HCT116 (cell line): ENCODE results near the gene SEMG1. TPM values are rescaled to one million over a fixed set of nuclear protein-coding genes. Genes with fewer than 3 reads are reported as not detected.

Source experiments
- ATAC-seq: fragments of 200-7000 bp; cut with Tn5 transposase; 2 replicates; pipeline ENCODE4 v1.9.1; 2020; ENCODE audit warnings: mild to moderate bottlenecking, moderate library complexity
- BruUV-seq: library from RNA; stranded (reverse); fragments of 400-500 nt; replicated peaks from 2 replicates; lab custom pipeline; 2021; lab: Mats Ljungman, UMichigan
- CTCF ChIA-PET: fragments of 300-600 bp; sonication (Branson Sonifier 250); formaldehyde crosslinking; loops from one replicate; lab custom pipeline; 2021; ENCODE audit warnings: antibody characterized with exemption; lab: Charles Lee
- POLR2A ChIA-PET: fragments of 300-600, 350-600 bp; sonication (Branson Sonifier 250); formaldehyde crosslinking; loops from one replicate; lab custom pipeline; 2021; ENCODE audit warnings: antibody characterized with exemption; lab: Charles Lee
- RAD21 ChIA-PET, 2 experiments: fragments of 300-600 bp; sonication (Branson Sonifier 250); formaldehyde crosslinking; loops; one replicate each; lab custom pipeline; 2023; ENCODE audit warnings: low total read pairs in 2 of 2; ENCODE audit not compliant: uncharacterized antibody in 2 of 2, unreplicated experiment in 2 of 2, low non-redundant PET in 1 of 2; lab: Charles Lee
- DNase-seq: peaks from one replicate; pipeline ENCODE4 v3.0.0-alpha.2; 2010; ENCODE audit warnings: low read depth, low spot score
- H2AFZ ChIP-seq: fragments of 200-600 bp; shearing (Covaris generic), sonication (generic); 2 replicates; pipeline ENCODE4 v1.6.1; 2017; ENCODE audit warnings: low read depth, mixed run types, mixed read lengths, antibody characterized with exemption, low read length; ENCODE audit not compliant: poor library complexity, severe bottlenecking
- H3K27ac ChIP-seq: 2 replicates; pipeline ENCODE4 v1.5.1; 2012; ENCODE audit warnings: low read depth, low read length
- H3K27me3 ChIP-seq: fragments of 200-600 bp; sonication (generic); 2 replicates; pipeline ENCODE4 v1.6.1; 2016; ENCODE audit warnings: mixed run types, low read length, mixed read lengths; ENCODE audit not compliant: insufficient read depth
- H3K36me3 ChIP-seq, 2 experiments: fragments of 200-500 bp in 1 of 2; fragments of 200-600 bp in 1 of 2; sonication (Bioruptor generic) in 1 of 2; sonication (generic) in 1 of 2; 2 replicates each; pipeline versions ENCODE4 v1.5.1 to v1.6.1; 2014 to 2016; ENCODE audit warnings: low read length in 2 of 2, inconsistent platforms in 1 of 2, mixed read lengths in 1 of 2, mixed run types in 1 of 2; ENCODE audit not compliant: insufficient read depth in 2 of 2, control insufficient read depth in 1 of 2
- H3K4me1 ChIP-seq, 2 experiments: fragments of 200-600 bp in 1 of 2; sonication (generic) in 1 of 2; 2 replicates each; pipeline versions ENCODE4 v1.5.1 to v1.6.1; 2012 to 2017; ENCODE audit warnings: low read length in 2 of 2, inconsistent platforms in 1 of 2, mild to moderate bottlenecking in 1 of 2, mixed read lengths in 1 of 2, mixed run types in 1 of 2, moderate library complexity in 1 of 2; ENCODE audit not compliant: insufficient read depth in 2 of 2, control insufficient read depth in 1 of 2
- H3K4me2 ChIP-seq: fragments of 200-600 bp; sonication (generic); 2 replicates; pipeline ENCODE4 v1.6.1; 2017; ENCODE audit warnings: mixed run types, low read length, mixed read lengths
- H3K4me3 ChIP-seq, 2 experiments: fragments of 200-600 bp in 1 of 2; sonication (generic) in 1 of 2; replicated peaks in 1 of 2; 2 replicates each; pipeline ENCODE4 v1.5.1; 2011 to 2016; ENCODE audit warnings: low read length in 2 of 2, control low read depth in 1 of 2, low read depth in 1 of 2, mild to moderate bottlenecking in 1 of 2, mixed read lengths in 1 of 2, mixed run types in 1 of 2
- H3K79me2 ChIP-seq: fragments of 200-600 bp; sonication (generic); 2 replicates; pipeline ENCODE4 v1.6.1; 2017; ENCODE audit warnings: mild to moderate bottlenecking, mixed run types, low read length, moderate library complexity, mixed read lengths; ENCODE audit not compliant: insufficient read depth
- H3K9ac ChIP-seq: fragments of 200-600 bp; sonication (generic); 2 replicates; pipeline ENCODE4 v1.6.1; 2016; ENCODE audit warnings: low read length, mixed read lengths
- H3K9me2 ChIP-seq: fragments of 200-600 bp; sonication (generic), shearing (Covaris generic); 2 replicates; pipeline ENCODE4 v1.6.1; 2017; ENCODE audit warnings: mixed run types, mild to moderate bottlenecking, moderate library complexity; ENCODE audit not compliant: insufficient read depth
- H3K9me3 ChIP-seq, 2 experiments: fragments of 200-500 bp in 1 of 2; fragments of 200-600 bp in 1 of 2; sonication (Bioruptor generic) in 1 of 2; sonication (generic) in 1 of 2; 2 replicates each; pipeline ENCODE4 v1.6.1; 2014 to 2017; ENCODE audit warnings: low read length in 2 of 2, mixed read lengths in 2 of 2, inconsistent platforms in 1 of 2, low read depth in 1 of 2, mild to moderate bottlenecking in 1 of 2, mixed run types in 1 of 2, moderate library complexity in 1 of 2; ENCODE audit not compliant: control insufficient read depth in 1 of 2, insufficient read depth in 1 of 2
- H4K20me1 ChIP-seq: fragments of 200-600 bp; sonication (generic), shearing (Covaris generic); 2 replicates; pipeline ENCODE4 v1.6.1; 2017; ENCODE audit warnings: mixed run types, mild to moderate bottlenecking, moderate library complexity; ENCODE audit not compliant: insufficient read depth
- ATF3 ChIP-seq: IDR thresholded peaks from 2 replicates; pipeline ENCODE4 v1.6.1; 2012
- CEBPB ChIP-seq: IDR thresholded peaks from 2 replicates; pipeline ENCODE4 v1.6.1; 2012; ENCODE audit warnings: low read depth
- CTCF ChIP-seq, 3 experiments: fragments of 200-600 bp in 1 of 3; sonication (generic) in 1 of 3; IDR thresholded peaks in 2 of 3; conservative IDR thresholded peaks in 1 of 3; 2 replicates each; pipeline ENCODE4 v1.5.1; 2012 to 2017; ENCODE audit warnings: low read depth in 2 of 3, low read length in 2 of 3, antibody characterized with exemption in 1 of 3, borderline replicate concordance in 1 of 3, control low read depth in 1 of 3, mild to moderate bottlenecking in 1 of 3, mixed read lengths in 1 of 3, mixed run types in 1 of 3, moderate library complexity in 1 of 3; ENCODE audit not compliant: insufficient read depth in 1 of 3
- EGR1 ChIP-seq: IDR thresholded peaks from 2 replicates; pipeline ENCODE4 v1.6.1; 2012; ENCODE audit warnings: low read depth
- ELF1 ChIP-seq: IDR thresholded peaks from 2 replicates; pipeline ENCODE4 v1.6.1; 2012; ENCODE audit warnings: low read depth, borderline replicate concordance
- EZH2 ChIP-seq: fragments of 200-600 bp; sonication (generic); IDR thresholded peaks from 2 replicates; pipeline ENCODE4 v1.6.1; 2017; ENCODE audit warnings: antibody characterized with exemption, mixed run types
- EZH2phosphoT487 ChIP-seq: fragments of 200-600 bp; IDR thresholded peaks from 2 replicates; pipeline ENCODE4 v1.6.1; 2018; ENCODE audit warnings: antibody characterized with exemption, borderline replicate concordance
- FOSL1 ChIP-seq: IDR thresholded peaks from 2 replicates; pipeline ENCODE4 v1.6.1; 2012; ENCODE audit warnings: low read depth
- JUND ChIP-seq: IDR thresholded peaks from 2 replicates; pipeline ENCODE4 v1.6.1; 2012
- MAX ChIP-seq: IDR thresholded peaks from 2 replicates; pipeline ENCODE4 v1.6.1; 2012
- POLR2A ChIP-seq: IDR thresholded peaks from 2 replicates; pipeline ENCODE4 v1.7.0; 2011; ENCODE audit warnings: borderline replicate concordance; ENCODE audit not compliant: insufficient read depth, insufficient read length; ENCODE audit errors: extremely low read depth
- RAD21 ChIP-seq: IDR thresholded peaks from 2 replicates; pipeline ENCODE4 v1.6.1; 2012; ENCODE audit warnings: low read depth, mild to moderate bottlenecking
- SIN3A ChIP-seq: IDR thresholded peaks from 2 replicates; pipeline ENCODE4 v1.6.1; 2012; ENCODE audit warnings: low read depth
- SRF ChIP-seq: IDR thresholded peaks from 2 replicates; pipeline ENCODE4 v1.6.1; 2012; ENCODE audit warnings: low read depth
- TCF7L2 ChIP-seq: IDR thresholded peaks from 2 replicates; pipeline ENCODE4 v1.7.0; 2011; ENCODE audit warnings: borderline replicate concordance, inconsistent platforms; ENCODE audit not compliant: insufficient read depth, insufficient read length; ENCODE audit errors: extremely low read depth
- YY1 ChIP-seq: IDR thresholded peaks from 2 replicates; pipeline ENCODE4 v1.6.1; 2011; ENCODE audit warnings: low read length, low read depth, moderate library complexity, mild to moderate bottlenecking; ENCODE audit not compliant: insufficient replicate concordance; ENCODE audit errors: extremely low read depth
- ZBTB33 ChIP-seq: IDR thresholded peaks from 2 replicates; pipeline ENCODE4 v1.6.1; 2011; ENCODE audit warnings: mild to moderate bottlenecking, low read length, moderate library complexity; ENCODE audit not compliant: insufficient replicate concordance; ENCODE audit errors: extremely low read depth
- ZFX ChIP-seq: fragments of 450-650 bp; IDR thresholded peaks from 2 replicates; pipeline ENCODE4 v1.6.1; 2017
- intact Hi-C: fragments of 100-400 bp; cut with micrococcal nuclease; formaldehyde crosslinking; loops from 2 replicates; pipeline ENCODE4 v1.10.0; 2022
- total RNA-seq: library from RNA; stranded (reverse); gene quantifications from one replicate; pipeline ENCODE4 v1.2.1, GENCODE V29; 2021; ENCODE audit not compliant: unreplicated experiment

Gene SEMG1
- total RNA-seq, 1 experiment from 2014 or later = not detected

GRCh38 chr20:45221076-45221475, 14.2 kb downstream of the SEMG1 start, which contains the start of gene SEMG2:
Gene SEMG2 (plus strand): TSS chr20:45221373. CDS start chr20:45221390, 17 bp downstream.
- ATAC-seq (no peak), DNase-seq (no peak)
- Histone ChIP-seq H3K9me3 (no peaks in the 10 kb centered on the region), H3K4me3 (no peak within 1 kb of the TSS), H3K36me3 (no peaks in the 10 kb centered on the region), H4K20me1 (no peaks in the 10 kb centered on the region), H3K79me2 (no peaks in the 10 kb centered on the region), H3K4me2 (no peak within 1 kb of the TSS), H3K27me3 (peaks cover 46% of the 10 kb centered on the region), H3K9ac (no peak within 1 kb of the TSS), H2AFZ (no peak within 1 kb of the TSS), H3K4me1 (no peaks in the 10 kb centered on the region), H3K27ac (no peak within 1 kb of the TSS), H3K9me2 (no peaks in the 10 kb centered on the region)
- ChIA-PET CTCF (interaction anchor here (0.8 kb wide), 1 partner anchor 9 kb away, joined by 3 read pairs; no protein-coding TSS in a partner anchor), POLR2A (no interaction called here), RAD21 (no interaction called here)
- BruUV-seq = no TSS peak
- intact Hi-C loops = loop anchor here (10.0 kb wide), 1 partner anchor 176 kb away; no protein-coding TSS in a partner anchor
- no peak for TF ChIP-seq RAD21

GRCh38 chr20:45223136-45223535, 16.3 kb downstream of the SEMG1 start:
- no peaks in the 10 kb centered on the region for H3K4me1 ChIP-seq
- ATAC-seq (no peak), DNase-seq (no peak)
- no peaks in the 10 kb centered on the region for H3K36me3 ChIP-seq
- BruUV-seq = no TSS peak
- H4K20me1 ChIP-seq = no peaks in the 10 kb centered on the region
- no peak overlapping the region for H3K4me3 ChIP-seq
- H3K79me2 ChIP-seq = no peaks in the 10 kb centered on the region
- H2AFZ ChIP-seq = no peak overlapping the region
- RAD21 ChIA-PET = no interaction called here
- H3K9me2 ChIP-seq = no peaks in the 10 kb centered on the region
- H3K9me3 ChIP-seq = no peaks in the 10 kb centered on the region
- H3K27me3 ChIP-seq = peaks cover 50% of the 10 kb centered on the region
- POLR2A ChIA-PET = no interaction called here
- H3K9ac ChIP-seq = no peak overlapping the region
- H3K4me2 ChIP-seq = no peak overlapping the region
- H3K27ac ChIP-seq = no peak overlapping the region
- CTCF ChIA-PET = no interaction called here
- intact Hi-C loops = loop anchor here (10.0 kb wide), 1 partner anchor 178 kb away; no protein-coding TSS in a partner anchor
- no peak for TF ChIP-seq SIN3A
- no peak for TF ChIP-seq FOSL1
- no peak for TF ChIP-seq ELF1
- TF ChIP-seq MAX = no peak
- no peak for TF ChIP-seq ATF3
- TF ChIP-seq RAD21 = no peak
- TF ChIP-seq TCF7L2 = no peak
- TF ChIP-seq JUND = no peak
- no peak for TF ChIP-seq EZH2phosphoT487
- TF ChIP-seq ZFX = no peak
- TF ChIP-seq SRF = no peak
- TF ChIP-seq YY1 = no peak
- TF ChIP-seq EGR1 = no peak
- no peak for TF ChIP-seq EZH2
- TF ChIP-seq CTCF (IDR thresholded peaks at IDR 0.05 in 2 of 3, conservative IDR thresholded peaks at IDR 0.05 in 1 of 3; ENCODE audit: borderline replicate concordance in 1 of 3, insufficient read depth in 1 of 3, low read depth in 2 of 3, low read length in 2 of 3) = no peak
- TF ChIP-seq ZBTB33 = no peak
- no peak for TF ChIP-seq CEBPB
- no peak for TF ChIP-seq POLR2A
